OCI-LY1 (cell line): ENCODE data around the gene PLEKHA6.

Source experiments
- H2AFZ ChIP-seq: fragments of 200-600 bp; sonication (generic), shearing (Covaris generic); 2 replicates; pipeline ENCODE4 v1.6.0; 2014; ENCODE audit warnings: antibody characterized with exemption, mild to moderate bottlenecking, low read length
- H3F3A ChIP-seq: fragments of 200-600 bp; sonication (generic), shearing (Covaris generic); 2 replicates; pipeline ENCODE4 v1.6.0; 2014; ENCODE audit warnings: mild to moderate bottlenecking, antibody characterized with exemption, low read length, moderate library complexity; ENCODE audit not compliant: insufficient read depth
- H3K27ac ChIP-seq: fragments of 200-600 bp; sonication (generic); 2 replicates; pipeline ENCODE4 v1.5.1; 2014; ENCODE audit warnings: low read length, mixed run types, mild to moderate bottlenecking, low read depth; ENCODE audit not compliant: poor library complexity, severe bottlenecking
- H3K27me3 ChIP-seq: fragments of 200-600 bp; sonication (generic); 2 replicates; pipeline ENCODE4 v1.6.0; 2014; ENCODE audit warnings: antibody characterized with exemption, mild to moderate bottlenecking, low read length, moderate library complexity; ENCODE audit not compliant: insufficient read depth
- H3K36me3 ChIP-seq: fragments of 200-600 bp; sonication (generic); 2 replicates; pipeline ENCODE4 v1.6.1; 2014; ENCODE audit warnings: mild to moderate bottlenecking, antibody characterized with exemption, low read length, moderate library complexity, mixed read lengths; ENCODE audit not compliant: insufficient read depth
- H3K4me1 ChIP-seq: fragments of 200-600 bp; sonication (generic); 2 replicates; pipeline ENCODE4 v1.5.1; 2014; ENCODE audit warnings: mild to moderate bottlenecking, low read length, moderate library complexity; ENCODE audit not compliant: insufficient read depth, severe bottlenecking
- H3K4me2 ChIP-seq: fragments of 200-600 bp; sonication (generic), shearing (Covaris generic); 2 replicates; pipeline ENCODE4 v1.6.1; 2014; ENCODE audit warnings: low read length
- H3K4me3 ChIP-seq: fragments of 200-600 bp; sonication (generic); 2 replicates; pipeline ENCODE4 v1.5.1; 2014; ENCODE audit warnings: low read length, low read depth, mild to moderate bottlenecking, mixed read lengths; ENCODE audit not compliant: poor library complexity, severe bottlenecking
- H3K79me2 ChIP-seq: fragments of 200-600 bp; shearing (Covaris generic); 2 replicates; pipeline ENCODE4 v1.6.1; 2016; ENCODE audit warnings: mixed run types, low read length, mixed read lengths; ENCODE audit not compliant: insufficient read depth
- H3K9ac ChIP-seq: fragments of 200-600 bp; sonication (generic), shearing (Covaris generic); 2 replicates; pipeline ENCODE4 v1.6.1; 2014; ENCODE audit warnings: mild to moderate bottlenecking, low read length, mixed read lengths
- H3K9me2 ChIP-seq: fragments of 200-600 bp; sonication (generic), shearing (Covaris generic); 2 replicates; pipeline ENCODE4 v1.6.1; 2014; ENCODE audit warnings: low read depth, mild to moderate bottlenecking, low read length, mixed read lengths
- H3K9me3 ChIP-seq: fragments of 200-600 bp; shearing (Covaris generic); 2 replicates; pipeline ENCODE4 v1.6.1; 2014; ENCODE audit warnings: low read length, mixed read lengths
- H4K20me1 ChIP-seq: fragments of 200-600 bp; sonication (generic), shearing (Covaris generic); 2 replicates; pipeline ENCODE4 v1.6.0; 2016; ENCODE audit warnings: mild to moderate bottlenecking, low read length; ENCODE audit not compliant: insufficient read depth
- EZH2 ChIP-seq: fragments of 200-600 bp; sonication (generic), shearing (Covaris generic); IDR thresholded peaks from 2 replicates; pipeline ENCODE4 v1.8.0; 2017; ENCODE audit warnings: borderline replicate concordance, mixed run types, mild to moderate bottlenecking, antibody characterized with exemption, low read length, moderate library complexity, mixed read lengths
- TF ChIP-seq, protein P1 (sequence below): fragments of 200-600 bp; sonication (generic), shearing (Covaris generic); IDR thresholded peaks from 2 replicates; pipeline ENCODE4 v1.5.1; 2017; ENCODE audit warnings: mild to moderate bottlenecking, antibody characterized with exemption, low read length, moderate library complexity, mixed read lengths

PLEKHA6 gene

DNA sequence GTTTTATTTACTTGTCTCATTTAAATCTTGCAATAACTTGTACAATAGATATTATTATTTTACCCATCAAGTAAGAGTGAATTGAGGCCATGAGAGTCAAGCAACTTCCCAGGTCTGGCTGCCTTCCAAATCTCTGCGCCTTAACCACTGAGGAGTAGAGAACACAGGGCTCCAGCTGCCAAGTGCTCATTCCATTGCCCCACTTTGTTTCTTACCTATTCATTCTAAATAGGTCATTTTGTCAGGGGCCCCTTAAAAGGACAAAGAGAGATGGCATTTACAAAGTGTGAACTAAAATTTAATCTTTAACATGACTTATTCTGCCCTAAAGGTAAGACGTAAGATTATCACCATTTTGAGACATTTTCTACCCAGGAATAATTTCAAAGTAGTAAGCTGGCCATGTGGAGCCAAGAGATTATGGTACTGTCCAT is 48.4 kb upstream of the PLEKHA6 start:
- TF ChIP-seq, protein P1, sequence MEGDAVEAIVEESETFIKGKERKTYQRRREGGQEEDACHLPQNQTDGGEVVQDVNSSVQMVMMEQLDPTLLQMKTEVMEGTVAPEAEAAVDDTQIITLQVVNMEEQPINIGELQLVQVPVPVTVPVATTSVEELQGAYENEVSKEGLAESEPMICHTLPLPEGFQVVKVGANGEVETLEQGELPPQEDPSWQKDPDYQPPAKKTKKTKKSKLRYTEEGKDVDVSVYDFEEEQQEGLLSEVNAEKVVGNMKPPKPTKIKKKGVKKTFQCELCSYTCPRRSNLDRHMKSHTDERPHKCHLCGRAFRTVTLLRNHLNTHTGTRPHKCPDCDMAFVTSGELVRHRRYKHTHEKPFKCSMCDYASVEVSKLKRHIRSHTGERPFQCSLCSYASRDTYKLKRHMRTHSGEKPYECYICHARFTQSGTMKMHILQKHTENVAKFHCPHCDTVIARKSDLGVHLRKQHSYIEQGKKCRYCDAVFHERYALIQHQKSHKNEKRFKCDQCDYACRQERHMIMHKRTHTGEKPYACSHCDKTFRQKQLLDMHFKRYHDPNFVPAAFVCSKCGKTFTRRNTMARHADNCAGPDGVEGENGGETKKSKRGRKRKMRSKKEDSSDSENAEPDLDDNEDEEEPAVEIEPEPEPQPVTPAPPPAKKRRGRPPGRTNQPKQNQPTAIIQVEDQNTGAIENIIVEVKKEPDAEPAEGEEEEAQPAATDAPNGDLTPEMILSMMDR, result no peak
- TF ChIP-seq EZH2, result no peak
- Histone ChIP-seq H3K27me3 (no peaks in the 10 kb centered on the region), H3K9ac (peak overlapping the region; percentile 95), H2AFZ (no peak overlapping the region), H3K79me2 (peaks cover 84% of the 10 kb centered on the region), H3K4me1 (peaks cover 33% of the 10 kb centered on the region), H3F3A (peaks cover 1% of the 10 kb centered on the region; the same call in 1 of the 2 replicates), H3K27ac (no peak overlapping the region), H3K36me3 (peaks cover 76% of the 10 kb centered on the region), H4K20me1 (0 out of 2 replicates have a peak, but pooled peaks cover 10% of the 10 kb centered on the region), H3K4me2 (peak overlapping the region; percentile 94), H3K9me3 (no peaks in the 10 kb centered on the region), H3K9me2 (no peaks in the 10 kb centered on the region), H3K4me3 (peak overlapping the region; percentile 91)

DNA sequence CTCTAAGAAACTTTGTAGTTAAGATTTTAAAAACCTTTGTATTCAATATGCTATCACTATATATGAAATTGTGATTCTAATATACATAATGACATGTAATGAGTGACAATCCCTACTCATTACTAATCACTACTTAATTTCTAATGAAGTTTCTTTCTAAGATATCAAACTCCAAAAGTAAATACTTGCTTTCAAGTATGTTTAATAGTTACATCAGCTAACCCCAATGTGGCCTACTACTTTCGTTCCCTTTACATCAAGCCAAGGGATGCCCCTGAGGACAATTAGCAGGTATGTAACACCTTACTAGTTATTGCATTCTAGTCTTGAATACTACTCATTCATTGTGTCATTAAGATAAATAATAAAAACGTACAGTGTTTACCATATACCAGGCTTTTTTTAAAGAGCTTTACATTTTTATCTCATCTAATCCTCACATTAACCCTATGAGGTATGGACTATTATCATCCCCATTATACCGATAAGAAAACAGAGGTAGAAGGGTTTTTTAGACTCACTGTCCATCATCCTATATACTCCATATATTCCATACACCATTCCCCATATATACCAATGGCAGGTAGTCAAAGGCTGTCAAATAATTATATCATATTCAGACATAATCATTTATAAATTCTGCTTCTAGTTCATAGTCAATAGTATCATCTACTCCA is 47.7 kb upstream of the PLEKHA6 start:
- Histone ChIP-seq H3K27ac (no peak overlapping the region), H3K9ac (peak overlapping the region; percentile 95), H3K4me1 (peaks cover 30% of the 10 kb centered on the region), H3K4me3 (peak overlapping the region; percentile 91), H4K20me1 (0 out of 2 replicates have a peak, but pooled peaks cover 10% of the 10 kb centered on the region), H3K36me3 (peaks cover 82% of the 10 kb centered on the region), H3F3A (no peaks in the 10 kb centered on the region), H3K9me2 (no peaks in the 10 kb centered on the region), H3K27me3 (no peaks in the 10 kb centered on the region), H3K9me3 (no peaks in the 10 kb centered on the region), H3K79me2 (peaks cover 87% of the 10 kb centered on the region), H2AFZ (no peak overlapping the region), H3K4me2 (peak overlapping the region; percentile 94)
- no peak for TF ChIP-seq EZH2
- TF ChIP-seq, protein P1, result no peak

DNA sequence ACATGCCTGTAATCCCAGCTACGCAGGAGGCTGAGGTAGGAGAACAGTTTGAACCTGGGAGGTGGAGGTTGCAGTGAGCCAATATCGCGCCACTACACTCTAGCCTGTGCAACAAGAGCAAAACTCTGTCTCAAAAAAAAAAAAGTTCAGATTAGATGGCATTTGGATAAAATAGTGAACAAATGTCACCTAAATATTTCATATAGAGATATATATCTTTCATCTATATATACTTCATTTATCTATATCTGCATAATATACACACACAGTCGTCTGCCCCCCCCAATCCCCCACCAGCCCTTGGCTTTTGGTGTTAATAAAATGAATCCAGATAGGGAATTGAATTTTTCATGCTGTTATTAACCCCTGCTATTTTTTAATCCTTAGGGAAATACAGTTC is 46.9 kb upstream of the PLEKHA6 start:
- H3K27me3 ChIP-seq, result no peaks in the 10 kb centered on the region
- peaks cover 26% of the 10 kb centered on the region for H3K4me1 ChIP-seq
- peaks cover 90% of the 10 kb centered on the region for H3K36me3 ChIP-seq
- H3K9me3 ChIP-seq, result no peaks in the 10 kb centered on the region
- peak overlapping the region; percentile 94 for H3K4me2 ChIP-seq
- 0 out of 2 replicates have a peak, but pooled peaks cover 10% of the 10 kb centered on the region for H4K20me1 ChIP-seq
- H3K79me2 ChIP-seq, result peaks cover 87% of the 10 kb centered on the region
- TF ChIP-seq, protein P1, result no peak
- TF ChIP-seq EZH2, result no peak
- peak overlapping the region; percentile 91 for H3K4me3 ChIP-seq
- H2AFZ ChIP-seq, result no peak overlapping the region
- peak overlapping the region; percentile 95 for H3K9ac ChIP-seq
- no peak overlapping the region for H3K27ac ChIP-seq
- H3F3A ChIP-seq, result no peaks in the 10 kb centered on the region
- H3K9me2 ChIP-seq, result no peaks in the 10 kb centered on the region
